Omental fat pad (tissue), 4 donors: ENCODE measurements around the gene ELL. TPM values are rescaled to one million over a fixed set of nuclear protein-coding genes. Genes with fewer than 3 reads are reported as not detected.

Experiments
- ATAC-seq: fragments of 150-250 bp; one replicate; pipeline ENCODE4 v1.9.1; 2016; ENCODE audit warnings: mild to moderate bottlenecking, moderate library complexity; ENCODE audit not compliant: low FRiP score
- DNase-seq: peaks from one replicate; pipeline ENCODE4 v3.0.0-alpha.2; 2019; ENCODE audit warnings: low spot score
- total RNA-seq, 4 donors: library from RNA; depleted of rRNA; stranded (reverse); fragments of >200 nt; gene quantifications; one replicate each; pipeline ENCODE4 v1.1.0, GENCODE V29; 2016
- TF ChIP-seq, protein P1 (sequence below), 3 donors: fragments of 450-650 bp; IDR thresholded peaks; one replicate each; pipeline ENCODE4 v1.5.1; 2016 to 2017; ENCODE audit warnings: antibody characterized with exemption in 3 of 3, mild to moderate bottlenecking in 3 of 3, moderate library complexity in 2 of 3

ELL gene
- total RNA-seq, 4 donors from 2014 or later: 18.1 to 43.1 (median 24.8) TPM

GRCh38 chr19:18425515-18426415 is 96.1 kb downstream of the ELL start:
- TF ChIP-seq, protein P1, sequence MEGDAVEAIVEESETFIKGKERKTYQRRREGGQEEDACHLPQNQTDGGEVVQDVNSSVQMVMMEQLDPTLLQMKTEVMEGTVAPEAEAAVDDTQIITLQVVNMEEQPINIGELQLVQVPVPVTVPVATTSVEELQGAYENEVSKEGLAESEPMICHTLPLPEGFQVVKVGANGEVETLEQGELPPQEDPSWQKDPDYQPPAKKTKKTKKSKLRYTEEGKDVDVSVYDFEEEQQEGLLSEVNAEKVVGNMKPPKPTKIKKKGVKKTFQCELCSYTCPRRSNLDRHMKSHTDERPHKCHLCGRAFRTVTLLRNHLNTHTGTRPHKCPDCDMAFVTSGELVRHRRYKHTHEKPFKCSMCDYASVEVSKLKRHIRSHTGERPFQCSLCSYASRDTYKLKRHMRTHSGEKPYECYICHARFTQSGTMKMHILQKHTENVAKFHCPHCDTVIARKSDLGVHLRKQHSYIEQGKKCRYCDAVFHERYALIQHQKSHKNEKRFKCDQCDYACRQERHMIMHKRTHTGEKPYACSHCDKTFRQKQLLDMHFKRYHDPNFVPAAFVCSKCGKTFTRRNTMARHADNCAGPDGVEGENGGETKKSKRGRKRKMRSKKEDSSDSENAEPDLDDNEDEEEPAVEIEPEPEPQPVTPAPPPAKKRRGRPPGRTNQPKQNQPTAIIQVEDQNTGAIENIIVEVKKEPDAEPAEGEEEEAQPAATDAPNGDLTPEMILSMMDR (IDR thresholded peaks at IDR 0.05): no peak

GRCh38 chr19:18424890-18425514 is 96.9 kb downstream of the ELL start:
- no peak for DNase-seq

More at GRCh38 chr19:18425515-18426415, 96.1 kb downstream of the ELL start:
- DNase-seq (no peak), ATAC-seq (peak; percentile 39)

GRCh38 chr19:18424122-18424889 is 97.6 kb downstream of the ELL start:
- DNase-seq (no peak), ATAC-seq (no peak)
- TF ChIP-seq, protein P1 (IDR thresholded peaks at IDR 0.05): no peak

More at GRCh38 chr19:18424890-18425514, 96.9 kb downstream of the ELL start:
- ATAC-seq: no peak
- TF ChIP-seq, protein P1 (IDR thresholded peaks at IDR 0.05): no peak

GRCh38 chr19:18423258-18424020 is 98.4 kb downstream of the ELL start:
- ATAC-seq (no peak), DNase-seq (no peak)
- TF ChIP-seq, protein P1 (IDR thresholded peaks at IDR 0.05): no peak

- no peak for DNase-seq
- TF ChIP-seq, protein P1 (IDR thresholded peaks at IDR 0.05): no peak
- no peak for ATAC-seq
Measured at GRCh38 chr19:18422530-18423191, 99.2 kb downstream of the ELL start.
